Activated effector memory CD4-positive, alpha-beta T cell treated with Interleukin-2 at 50 U/mL for 16 hours (primary cell): ENCODE data around the gene PRAMEF6.
"Not testable (repeated sequence)": the region's sequence is repeated elsewhere in the genome, so short reads cannot be mapped to it uniquely, and the experiment has no call there.

ENCODE experiments used
- DNase-seq: peaks from one replicate; pipeline ENCODE4 v3.0.0-alpha.2; 2020

PRAMEF6 gene

GRCh38 chr1:12947480-12947879 is at the start of gene PRAMEF6:
Gene PRAMEF6, minus strand, starts transcription at chr1:12947580. Its CDS starts 5,062 bp downstream, at chr1:12942518.
- DNase-seq, result not testable (repeated sequence)

DNA sequence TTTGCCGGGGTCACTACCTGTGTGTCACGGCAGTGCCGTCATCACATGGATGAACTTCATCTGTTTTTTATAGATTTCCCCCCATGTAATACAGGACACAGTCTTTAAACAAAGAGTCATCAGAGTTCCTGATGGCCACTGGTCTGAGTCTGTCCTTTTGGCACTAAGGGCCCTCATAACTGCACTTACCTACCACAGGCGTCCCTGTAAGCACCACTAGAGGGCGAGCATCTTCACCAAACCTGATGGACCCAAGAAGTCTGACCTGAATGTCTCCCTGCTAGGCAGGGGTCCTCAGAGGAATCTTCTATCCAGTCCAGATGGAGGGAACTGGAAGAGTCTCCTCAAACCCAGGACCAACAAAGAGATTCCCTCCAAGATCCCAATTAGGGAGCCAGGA is 23.0 kb downstream of the PRAMEF6 start:
- not testable (repeated sequence) for DNase-seq

GRCh38 chr1:12921749-12922148 is 25.6 kb downstream of the PRAMEF6 start:
- not testable (repeated sequence) for DNase-seq

DNA sequence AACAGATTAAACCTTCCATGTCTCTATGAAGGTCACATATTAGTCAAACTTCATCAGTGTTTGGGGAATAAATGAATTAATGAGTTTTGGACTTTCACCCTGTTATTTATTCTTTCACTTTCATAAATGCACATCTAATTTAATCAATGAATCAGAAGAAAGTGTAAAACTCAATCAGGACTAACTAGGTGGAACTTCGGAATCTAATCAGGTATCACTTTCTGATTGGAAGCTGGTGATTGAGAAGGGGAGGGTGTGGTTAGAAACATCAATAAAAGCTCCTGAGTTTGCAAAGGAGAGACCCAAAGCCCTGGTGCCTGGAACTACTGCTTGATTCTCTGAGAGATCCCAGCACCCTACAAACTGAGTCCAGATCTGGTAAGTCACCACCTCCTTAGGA is 31.1 kb downstream of the PRAMEF6 start, which contains the start of gene PRAMEF7:
PRAMEF7 (plus strand) TSS at position 301 of the 400 bp plus-strand sequence. CDS start 1,083 bp downstream, outside the sequence.
- not testable (repeated sequence) for DNase-seq

DNA sequence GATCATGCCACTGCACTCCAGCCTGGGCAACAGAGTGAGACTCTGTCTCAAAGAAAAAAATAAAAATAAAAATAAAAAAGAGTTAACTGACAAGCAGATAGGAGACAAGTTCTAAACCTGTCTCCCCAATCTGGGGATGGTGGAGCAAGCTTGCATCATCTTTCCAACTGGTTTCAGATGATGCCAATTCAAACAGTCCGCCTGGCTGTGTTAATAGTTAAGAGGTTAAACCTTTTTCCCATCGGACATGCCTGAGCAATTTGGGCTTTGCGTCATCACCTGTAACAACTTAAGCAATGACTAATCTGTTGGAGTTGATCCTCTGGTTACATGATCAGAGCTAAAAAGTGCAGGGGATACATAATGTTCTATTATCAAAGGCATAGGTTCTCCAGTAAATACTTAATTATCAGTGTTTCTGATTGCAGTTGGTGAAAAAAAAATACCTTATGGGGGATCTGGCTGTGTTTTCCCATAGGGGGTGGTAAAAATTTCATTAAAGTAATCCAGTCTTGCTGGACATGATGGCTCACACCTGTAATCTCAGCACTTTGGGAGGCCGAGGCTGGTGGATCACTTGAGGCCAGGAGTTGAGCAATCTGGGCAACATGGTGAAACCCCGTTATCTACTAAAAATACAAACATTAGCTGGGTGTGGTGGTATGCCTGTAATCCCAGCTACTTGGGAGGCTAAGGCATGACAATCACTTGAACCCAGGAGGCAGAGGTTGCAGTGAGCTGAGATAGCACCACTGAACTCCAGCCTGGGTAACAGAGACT is 43.4 kb downstream of the PRAMEF6 start:
- DNase-seq, result not testable (repeated sequence)

- DNase-seq, result not testable (repeated sequence)
Measured at GRCh38 chr1:12899186-12899585, 48.2 kb downstream of the PRAMEF6 start.

- DNase-seq, result not testable (repeated sequence)
Measured at GRCh38 chr1:12898170-12898569, 49.2 kb downstream of the PRAMEF6 start, which contains the start of gene PRAMEF10. Gene PRAMEF10, minus strand, starts transcription at chr1:12898270. Its CDS starts 2,423 bp downstream, at chr1:12895847.
